Esophagus muscularis mucosa (tissue), 4 donors: ENCODE results near the gene ISG15. TPM values are rescaled to one million over a fixed set of nuclear protein-coding genes. Genes with fewer than 3 reads are reported as not detected.

Experiments
- DNase-seq: peaks from one replicate; pipeline ENCODE4 v3.0.0-alpha.2; 2017; ENCODE audit errors: extremely low spot score
- H3K27ac ChIP-seq, 4 donors: fragments of 200-600 bp; sonication (generic); replicated peaks in 1 of 4; 1 replicate in 3 of 4; 2 replicates in 1 of 4; pipeline ENCODE4 v1.5.1; 2016 to 2019; ENCODE audit warnings: mild to moderate bottlenecking in 1 of 4
- H3K27me3 ChIP-seq, 4 donors: fragments of 200-600 bp; sonication (generic); one replicate each; pipeline versions ENCODE4 v1.5.1 to v1.6.0; 2016 to 2019
- H3K36me3 ChIP-seq, 4 donors: fragments of 200-600 bp; sonication (generic); one replicate each; pipeline ENCODE4 v1.5.1; 2016 to 2019
- H3K4me1 ChIP-seq, 4 donors: fragments of 200-600 bp; sonication (generic); one replicate each; pipeline ENCODE4 v1.5.1; 2016 to 2019
- H3K4me3 ChIP-seq, 4 donors: fragments of 200-600 bp; sonication (generic); 1 replicate in 2 of 4; 2 replicates in 2 of 4; pipeline ENCODE4 v1.5.1; 2016 to 2019; ENCODE audit warnings: mild to moderate bottlenecking in 4 of 4, moderate library complexity in 1 of 4
- H3K9me3 ChIP-seq, 4 donors: fragments of 200-600 bp; sonication (generic); 1 replicate in 3 of 4; 2 replicates in 1 of 4; pipeline ENCODE4 v1.5.1; 2016 to 2019
- CTCF ChIP-seq, 3 experiments: fragments of 200-600 bp in 2 of 3; fragments of 450-650 bp in 1 of 3; sonication (generic) in 2 of 3; IDR thresholded peaks; one replicate each; pipeline ENCODE4 v1.5.1; 2017 to 2019; ENCODE audit warnings: antibody characterized with exemption in 3 of 3, mild to moderate bottlenecking in 2 of 3, moderate library complexity in 1 of 3
- EP300 ChIP-seq: sonication (generic); formaldehyde crosslinking; IDR thresholded peaks from one replicate; pipeline ENCODE4 v1.6.1; 2017; ENCODE audit warnings: antibody characterized with exemption
- POLR2A ChIP-seq: fragments of 450-650 bp; IDR thresholded peaks from one replicate; pipeline ENCODE4 v1.6.1; 2017; ENCODE audit warnings: antibody characterized with exemption, moderate library complexity, mild to moderate bottlenecking, low read depth
- POLR2AphosphoS5 ChIP-seq, 2 donors: sonication (generic); formaldehyde crosslinking; IDR thresholded peaks; one replicate each; pipeline ENCODE4 v1.6.1; 2017; ENCODE audit warnings: antibody characterized with exemption in 2 of 2
- WGBS: methylation state at CpG from one replicate; pipeline ENCODE4 v1.1.5; 2018; 5-methylcytosine and 5-hydroxymethylcytosine counted together
- intact Hi-C: fragments of 100-400 bp; cut with DNase I; formaldehyde crosslinking; loops from one replicate; pipeline ENCODE4 v1.15.1; 2023
- total RNA-seq, 4 donors: library from RNA; depleted of rRNA; stranded (reverse); fragments of >200 nt; gene quantifications; one replicate each; pipeline versions ENCODE4 v1.1.0 to v1.2.1, GENCODE V29; 2016

Gene ISG15
- total RNA-seq, 4 donors from 2014 or later = 39.4 to 74.9 (median 41.1) TPM

- intact Hi-C loops = no loop called here
- H3K9me3 ChIP-seq = no peaks in the 10 kb centered on the region
- no peak for TF ChIP-seq POLR2A
- no peak for TF ChIP-seq POLR2AphosphoS5 (IDR thresholded peaks at IDR 0.05)
- TF ChIP-seq EP300 = no peak
- no peak for TF ChIP-seq CTCF (IDR thresholded peaks at IDR 0.05)
- H3K27ac ChIP-seq = no peak overlapping the region
- WGBS = 96% methylated on average over 29 of the region's 29 CpGs
- no peak for DNase-seq
- peaks cover 0 to 73% (median 53%) of the 10 kb centered on the region in 4 donors for H3K36me3 ChIP-seq
- no peaks in the 10 kb centered on the region for H3K4me1 ChIP-seq
- peaks cover 0 to 9% (median 0%) of the 10 kb centered on the region in 4 donors for H3K27me3 ChIP-seq
- no peak overlapping the region for H3K4me3 ChIP-seq
Measured at GRCh38 chr1:1052003-1052840, 38.9 kb downstream of the ISG15 start.

- DNase-seq = no peak
- Histone ChIP-seq H3K4me3 (no peak overlapping the region), H3K4me1 (peaks cover 0 to under 1% (median under 1%) of the 10 kb centered on the region in 4 donors), H3K27me3 (peaks cover 0 to 17% (median 2%) of the 10 kb centered on the region in 4 donors), H3K27ac (no peak overlapping the region), H3K9me3 (no peaks in the 10 kb centered on the region), H3K36me3 (peaks cover 0 to 65% (median 45%) of the 10 kb centered on the region in 4 donors)
- WGBS = 92% methylated on average over 6 of the region's 15 CpGs
- intact Hi-C loops = no loop called here
- no peak for TF ChIP-seq CTCF (IDR thresholded peaks at IDR 0.05)
Measured at GRCh38 chr1:1053022-1053421, 39.7 kb downstream of the ISG15 start.

GRCh38 chr1:1053682-1054081, 40.4 kb downstream of the ISG15 start:
- TF ChIP-seq POLR2A (no peak), EP300 (no peak), CTCF (IDR thresholded peaks at IDR 0.05) (no peak), POLR2AphosphoS5 (IDR thresholded peaks at IDR 0.05) (no peak)
- Histone ChIP-seq H3K27ac (no peak overlapping the region), H3K4me3 (no peak overlapping the region), H3K27me3 (peaks cover 0 to 24% (median 5%) of the 10 kb centered on the region in 4 donors), H3K4me1 (peaks cover 1 to 7% (median 6%) of the 10 kb centered on the region in 4 donors), H3K36me3 (peaks cover 0 to 63% (median 41%) of the 10 kb centered on the region in 4 donors), H3K9me3 (no peaks in the 10 kb centered on the region)
- 98% methylated on average over 17 of the region's 18 CpGs for WGBS
- intact Hi-C loops = no loop called here
- no peak for DNase-seq

- H3K4me1 ChIP-seq = peaks cover 6 to 13% (median 11%) of the 10 kb centered on the region in 4 donors
- peaks cover 0 to 61% (median 41%) of the 10 kb centered on the region in 4 donors for H3K36me3 ChIP-seq
- no peak for DNase-seq
- no peaks in the 10 kb centered on the region for H3K9me3 ChIP-seq
- no peak overlapping the region for H3K4me3 ChIP-seq
- no peak overlapping the region for H3K27ac ChIP-seq
- no peak for TF ChIP-seq EP300
- TF ChIP-seq CTCF (IDR thresholded peaks at IDR 0.05) = no peak
- no peak for TF ChIP-seq POLR2A
- TF ChIP-seq POLR2AphosphoS5 (IDR thresholded peaks at IDR 0.05) = no peak
- H3K27me3 ChIP-seq = peaks cover 0 to 29% (median 8%) of the 10 kb centered on the region in 4 donors
- WGBS = 90% methylated on average over 7 of the region's 18 CpGs
- intact Hi-C loops = no loop called here
Measured at GRCh38 chr1:1054099-1054700, 40.9 kb downstream of the ISG15 start.
